MG63 (cell line): ENCODE measurements around the gene SEMA4B. TPM values are rescaled to one million over a fixed set of nuclear protein-coding genes. Genes with fewer than 3 reads are reported as not detected.
"Not testable (repeated sequence)": the region's sequence is repeated elsewhere in the genome, so short reads cannot be mapped to it uniquely, and the experiment has no call there.

Experiments used
- DNase-seq: peaks from one replicate; pipeline ENCODE4 v3.0.0-alpha.2; 2020
- H3K27me3 ChIP-seq: fragments of 250-450 bp; sonication (Bioruptor Pico); 2 replicates; pipeline ENCODE4 v1.5.1; 2020; ENCODE audit warnings: mild to moderate bottlenecking, moderate library complexity
- H3K36me3 ChIP-seq: fragments of 250-450 bp; sonication (Bioruptor Pico); 2 replicates; pipeline ENCODE4 v1.5.1; 2020; ENCODE audit warnings: mild to moderate bottlenecking, moderate library complexity
- H3K4me3 ChIP-seq: fragments of 250-450 bp; sonication (Bioruptor Pico); 2 replicates; pipeline ENCODE4 v1.5.1; 2020; ENCODE audit warnings: mild to moderate bottlenecking, moderate library complexity
- H3K9me3 ChIP-seq: fragments of 250-450 bp; sonication (Bioruptor Pico); 2 replicates; pipeline ENCODE4 v1.5.1; 2020; ENCODE audit warnings: mild to moderate bottlenecking, moderate library complexity
- total RNA-seq: library from RNA; depleted of rRNA; stranded (reverse); fragments of >200 nt; shearing (Covaris generic); gene quantifications from 2 replicates; pipeline ENCODE4 v1.2.3, GENCODE V29; 2014; ENCODE audit warnings: low replicate concordance; rRNA removed

The SEMA4B gene
- 3.7 and 19.0 TPM in 2 replicates for total RNA-seq

- Histone ChIP-seq H3K36me3 (peaks cover 18% of the 10 kb centered on the region), H3K4me3 (peak within 1 kb of the TSS; percentile 89), H3K9me3 (no peaks in the 10 kb centered on the region), H3K27me3 (no peaks in the 10 kb centered on the region)
- DNase-seq = peak; percentile 81
These were observed at the start of gene SEMA4B for GRCh38 chr15:90201130-90201943. Gene SEMA4B, plus strand, starts transcription at chr15:90201330. Its CDS starts 249 bp downstream, at chr15:90201579.

- DNase-seq = no peak
- Histone ChIP-seq H3K4me3 (no peak overlapping the region), H3K27me3 (no peaks in the 10 kb centered on the region), H3K9me3 (no peaks in the 10 kb centered on the region), H3K36me3 (no peaks in the 10 kb centered on the region)
These were observed 49.0 kb upstream of the SEMA4B start for GRCh38 chr15:90151989-90152645.

- no peak for DNase-seq
- Histone ChIP-seq H3K4me3 (no peak overlapping the region), H3K36me3 (no peaks in the 10 kb centered on the region), H3K27me3 (no peaks in the 10 kb centered on the region), H3K9me3 (no peaks in the 10 kb centered on the region)
These were observed 47.5 kb upstream of the SEMA4B start for GRCh38 chr15:90153658-90154057.

- no peaks in the 10 kb centered on the region for H3K36me3 ChIP-seq
- H3K9me3 ChIP-seq = no peaks in the 10 kb centered on the region
- DNase-seq = no peak
- no peaks in the 10 kb centered on the region for H3K27me3 ChIP-seq
- no peak overlapping the region for H3K4me3 ChIP-seq
These were observed 46.9 kb upstream of the SEMA4B start for GRCh38 chr15:90154246-90154645.

- no peaks in the 10 kb centered on the region for H3K36me3 ChIP-seq
- no peaks in the 10 kb centered on the region for H3K9me3 ChIP-seq
- DNase-seq = peak; percentile 89
- no peak overlapping the region for H3K4me3 ChIP-seq
- no peaks in the 10 kb centered on the region for H3K27me3 ChIP-seq
These were observed 46.1 kb upstream of the SEMA4B start for GRCh38 chr15:90154861-90155626.

GRCh38 chr15:90159213-90159612 lies 41.9 kb upstream of the SEMA4B start:
- H3K36me3 ChIP-seq = no peaks in the 10 kb centered on the region
- DNase-seq = no peak

GRCh38 chr15:90160781-90161727 lies 40.1 kb upstream of the SEMA4B start:
- Histone ChIP-seq H3K4me3 (no peak overlapping the region), H3K36me3 (no peaks in the 10 kb centered on the region), H3K27me3 (no peaks in the 10 kb centered on the region), H3K9me3 (no peaks in the 10 kb centered on the region; the same call in 1 of the 2 replicates)
- DNase-seq = no peak

More at GRCh38 chr15:90159213-90159612, 41.9 kb upstream of the SEMA4B start:
- Histone ChIP-seq H3K4me3 (no peak overlapping the region), H3K27me3 (no peaks in the 10 kb centered on the region), H3K9me3 (no peaks in the 10 kb centered on the region)

- no peak for DNase-seq
- no peak overlapping the region for H3K4me3 ChIP-seq
- H3K9me3 ChIP-seq = no peaks in the 10 kb centered on the region; the same call in 1 of the 2 replicates
- no peaks in the 10 kb centered on the region for H3K27me3 ChIP-seq
- no peaks in the 10 kb centered on the region for H3K36me3 ChIP-seq
These were observed 39.2 kb upstream of the SEMA4B start for GRCh38 chr15:90161950-90162361.

- Histone ChIP-seq H3K4me3 (no peak overlapping the region), H3K36me3 (no peaks in the 10 kb centered on the region), H3K9me3 (no peaks in the 10 kb centered on the region; the same call in 1 of the 2 replicates), H3K27me3 (no peaks in the 10 kb centered on the region)
- DNase-seq = no peak
These were observed 38.2 kb upstream of the SEMA4B start for GRCh38 chr15:90162956-90163355.

- not testable (repeated sequence) for DNase-seq, H3K27me3 ChIP-seq, H3K9me3 ChIP-seq, H3K4me3 ChIP-seq, H3K36me3 ChIP-seq
These were observed 36.9 kb upstream of the SEMA4B start for GRCh38 chr15:90164239-90164638.

GRCh38 chr15:90165157-90165556 lies 36.0 kb upstream of the SEMA4B start:
- H3K27me3 ChIP-seq = no peaks in the 10 kb centered on the region
- no peaks in the 10 kb centered on the region for H3K36me3 ChIP-seq
- no peak overlapping the region for H3K4me3 ChIP-seq
- no peaks in the 10 kb centered on the region; the same call in 1 of the 2 replicates for H3K9me3 ChIP-seq
- DNase-seq = no peak

GRCh38 chr15:90165659-90166489 lies 35.3 kb upstream of the SEMA4B start:
- H3K36me3 ChIP-seq = no peaks in the 10 kb centered on the region

GRCh38 chr15:90167121-90167520 lies 34.0 kb upstream of the SEMA4B start:
- no peaks in the 10 kb centered on the region for H3K27me3 ChIP-seq

More at GRCh38 chr15:90165659-90166489, 35.3 kb upstream of the SEMA4B start:
- no peaks in the 10 kb centered on the region; the same call in 1 of the 2 replicates for H3K9me3 ChIP-seq
- DNase-seq = peak; percentile 100
- no peak overlapping the region for H3K4me3 ChIP-seq
- H3K27me3 ChIP-seq = no peaks in the 10 kb centered on the region

GRCh38 chr15:90171623-90172022 lies 29.5 kb upstream of the SEMA4B start:
- DNase-seq = no peak
- no peak overlapping the region for H3K4me3 ChIP-seq
- H3K9me3 ChIP-seq = no peaks in the 10 kb centered on the region
- H3K27me3 ChIP-seq = no peaks in the 10 kb centered on the region
- no peaks in the 10 kb centered on the region for H3K36me3 ChIP-seq

More at GRCh38 chr15:90167121-90167520, 34.0 kb upstream of the SEMA4B start:
- Histone ChIP-seq H3K36me3 (no peaks in the 10 kb centered on the region), H3K9me3 (no peaks in the 10 kb centered on the region; the same call in 1 of the 2 replicates), H3K4me3 (no peak overlapping the region)
- no peak for DNase-seq

GRCh38 chr15:90173372-90173771 lies 27.8 kb upstream of the SEMA4B start:
- no peaks in the 10 kb centered on the region for H3K9me3 ChIP-seq
- no peaks in the 10 kb centered on the region for H3K27me3 ChIP-seq
- H3K4me3 ChIP-seq = no peak overlapping the region
- DNase-seq = no peak
- H3K36me3 ChIP-seq = no peaks in the 10 kb centered on the region
